AML-193 (cell line): ENCODE data around the gene SPACA4.
"Not testable (repeated sequence)": the region's sequence is repeated elsewhere in the genome, so short reads cannot be mapped to it uniquely, and the experiment has no call there.

Experiments used
- DNase-seq, 2 experiments: peaks; one replicate each; lab custom pipeline; 2025; lab: John Stamatoyannopoulos, UW

The SPACA4 gene, protein sequence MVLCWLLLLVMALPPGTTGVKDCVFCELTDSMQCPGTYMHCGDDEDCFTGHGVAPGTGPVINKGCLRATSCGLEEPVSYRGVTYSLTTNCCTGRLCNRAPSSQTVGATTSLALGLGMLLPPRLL

GRCh38 chr19:48606463-48607358, at the start of gene SPACA4:
SPACA4 (plus strand) TSS chr19:48606742; CDS start chr19:48606979, 237 bp downstream.
- no peak for DNase-seq

DNA sequence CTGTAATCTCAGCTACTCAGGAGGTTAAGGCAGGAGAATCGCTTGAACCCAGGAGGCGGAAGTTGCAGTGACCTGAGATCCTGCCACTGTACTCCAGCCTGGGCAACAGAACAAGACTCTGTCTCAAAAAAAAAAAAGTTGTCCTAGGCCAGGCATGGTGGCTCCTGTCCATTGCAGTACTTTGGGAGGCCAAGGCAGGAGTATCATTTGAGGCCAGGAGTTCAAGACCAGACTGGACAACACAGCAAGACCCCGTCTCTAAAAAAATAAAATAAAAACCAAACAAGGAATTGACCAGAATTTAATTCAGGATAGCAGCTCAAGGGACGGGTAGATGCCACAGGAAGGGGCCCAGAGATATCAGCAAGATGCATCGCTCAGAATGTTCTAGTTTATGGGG, 49.7 kb upstream of the SPACA4 start:
- no peak for DNase-seq

DNA sequence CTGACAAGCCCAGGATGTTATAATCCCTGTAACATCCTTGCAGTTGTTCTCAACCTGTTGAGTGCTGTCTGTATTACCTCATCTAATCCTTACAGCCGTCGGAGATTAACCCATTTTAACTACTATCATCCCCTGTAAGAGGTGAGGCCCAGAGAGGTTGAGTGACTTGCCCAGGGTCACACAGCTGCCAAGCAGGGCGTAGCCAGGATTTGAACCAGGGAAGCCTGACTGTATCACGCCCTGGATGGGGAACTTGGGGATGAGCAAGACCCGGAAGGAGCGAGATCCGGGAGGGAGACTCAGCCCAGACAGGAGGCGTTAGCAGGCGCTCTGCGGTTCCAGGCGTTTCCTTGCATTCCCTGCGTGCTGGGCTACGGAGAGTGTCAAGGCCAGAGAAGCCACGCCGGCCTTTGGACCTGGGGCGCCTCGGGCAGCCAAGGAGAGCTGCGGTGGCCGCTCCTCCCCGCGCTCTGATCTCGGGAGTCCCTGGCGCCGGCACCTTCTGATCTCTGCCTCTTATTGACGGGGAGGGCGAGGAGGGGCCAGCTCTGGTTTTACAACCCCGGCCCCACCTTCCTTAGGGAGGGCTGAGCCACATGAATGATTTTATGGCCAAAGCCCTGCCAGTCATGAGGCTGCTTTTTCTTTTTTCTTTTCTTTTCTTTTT, 48.4 kb upstream of the SPACA4 start:
- DNase-seq: no peak

DNA sequence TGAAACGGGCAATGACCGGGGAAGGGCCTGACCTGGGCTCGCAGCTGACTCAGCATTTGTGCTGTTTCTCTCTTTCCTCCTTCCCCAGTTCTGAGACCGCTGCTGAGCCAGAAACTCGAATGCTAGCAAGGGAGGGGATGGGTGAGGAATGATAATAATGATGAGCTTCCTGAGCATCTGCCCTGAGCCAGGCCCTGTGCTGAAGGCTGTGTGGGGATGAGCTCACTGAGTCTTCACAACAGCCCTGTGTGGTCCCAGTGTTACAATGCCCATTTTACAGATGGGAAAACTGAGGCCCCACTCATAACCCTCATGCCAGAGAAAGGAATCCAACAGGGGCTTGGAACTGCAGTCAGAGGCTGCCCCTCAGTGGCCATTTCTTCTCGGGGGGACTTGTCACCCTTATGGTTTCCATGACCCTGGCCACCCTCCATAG, 46.4 kb upstream of the SPACA4 start:
- no peak for DNase-seq

DNA sequence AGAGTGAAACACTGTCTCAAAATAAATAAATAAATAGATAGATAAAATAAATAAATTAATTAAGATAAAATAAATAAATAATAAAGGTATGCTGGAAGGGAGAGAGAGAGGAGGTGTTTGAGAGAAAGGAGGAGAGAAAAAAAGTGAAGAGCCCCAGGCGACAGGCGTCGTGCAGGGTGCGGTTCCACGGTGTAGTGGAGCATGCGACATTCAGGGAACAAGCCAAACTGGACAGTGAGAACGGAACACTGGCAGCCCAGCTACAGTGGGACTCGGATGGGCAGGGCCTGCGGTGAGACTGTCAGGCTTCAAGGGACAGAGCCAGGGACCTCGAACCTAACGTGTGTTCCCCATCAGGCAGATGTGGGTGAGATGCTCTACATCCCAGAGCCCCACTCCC, 45.1 kb upstream of the SPACA4 start:
- no peak for DNase-seq

- DNase-seq: no peak
Measured at GRCh38 chr19:48565090-48565489, 41.5 kb upstream of the SPACA4 start.

DNA sequence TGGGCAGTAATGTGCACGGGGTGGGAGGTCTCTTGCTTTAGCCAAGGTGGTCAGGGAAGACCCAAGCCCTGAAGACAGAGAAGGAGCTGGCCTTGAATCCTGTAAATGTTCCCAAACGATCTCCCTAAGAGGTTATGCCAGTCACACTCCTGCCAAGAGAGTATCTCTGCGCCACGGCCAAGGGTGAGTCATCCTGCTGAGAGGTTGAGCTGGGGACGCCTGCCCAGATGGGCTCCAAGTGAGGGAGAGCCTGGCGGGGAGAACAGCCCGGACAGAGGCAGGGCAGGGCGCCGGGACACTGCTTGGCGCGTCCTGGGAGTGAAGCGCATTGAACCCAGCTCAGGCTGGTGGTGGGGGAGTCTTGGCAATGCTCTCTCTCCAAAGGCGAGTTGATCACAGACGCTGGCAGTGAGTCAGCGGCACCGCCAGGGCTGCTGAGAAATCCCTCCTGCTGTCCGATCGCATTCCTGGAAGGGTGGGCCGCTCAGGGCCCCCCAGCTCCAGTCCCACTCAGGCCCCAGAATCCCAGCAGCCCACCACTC, 38.1 kb upstream of the SPACA4 start:
- no peak for DNase-seq

DNA sequence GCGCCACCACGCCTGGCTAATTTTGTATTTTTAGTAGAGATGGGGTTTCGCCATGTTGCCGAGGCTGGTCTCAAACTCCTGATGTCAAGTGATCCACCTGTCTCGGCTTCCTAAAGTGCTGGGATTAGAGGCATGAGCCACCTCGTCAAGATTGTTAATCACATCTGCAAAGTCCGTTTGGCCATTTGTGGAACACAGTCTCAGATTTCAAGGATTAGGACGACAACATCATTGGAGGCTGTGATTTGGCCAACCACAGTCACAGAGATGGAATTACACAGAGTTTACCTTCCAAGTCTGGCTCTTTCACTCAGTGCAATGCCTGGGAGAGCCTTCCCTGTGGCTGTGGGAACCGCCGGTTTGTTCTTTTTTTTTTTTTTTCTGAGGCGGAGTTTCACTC, 36.7 kb upstream of the SPACA4 start:
- no peak for DNase-seq

DNA sequence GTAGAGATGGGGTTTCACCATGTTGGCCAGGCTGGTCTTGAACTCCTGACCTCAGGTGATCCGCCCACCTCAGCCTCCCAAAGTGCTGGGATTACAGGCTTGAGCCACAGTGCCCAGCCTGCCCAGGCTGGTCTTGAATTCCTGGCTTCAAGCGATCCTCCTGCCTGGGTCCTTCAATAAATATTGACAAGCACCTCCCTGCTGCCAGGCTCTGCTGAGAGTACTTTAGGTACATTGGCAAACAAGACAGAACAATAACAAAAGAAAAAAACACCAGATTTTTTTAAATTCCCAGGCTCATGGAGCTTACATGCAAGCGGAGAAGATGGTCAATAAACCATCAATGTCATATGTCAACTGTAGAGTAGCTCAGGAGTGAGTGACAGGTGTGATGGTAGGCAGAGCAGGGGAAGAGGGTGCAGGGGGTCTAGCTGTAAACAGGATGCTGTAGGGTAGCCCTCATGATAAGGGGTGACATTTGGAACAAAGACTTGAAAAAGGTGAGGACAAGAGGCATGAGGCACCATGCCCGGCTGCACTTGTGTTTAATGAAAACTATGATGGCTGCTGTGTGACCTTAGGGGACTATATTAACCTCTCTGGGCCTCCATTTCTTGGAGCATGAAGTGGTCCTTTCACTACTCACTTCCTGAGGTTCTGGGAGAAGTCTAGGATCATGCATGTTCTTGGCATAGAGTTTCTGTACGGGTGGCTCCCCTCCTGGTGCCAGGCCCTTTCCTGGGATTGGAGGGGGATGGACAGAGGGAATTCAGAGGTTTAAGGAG, 35.0 kb upstream of the SPACA4 start:
- DNase-seq: no peak

GRCh38 chr19:48573163-48573505, 33.4 kb upstream of the SPACA4 start:
- no peak for DNase-seq

DNA sequence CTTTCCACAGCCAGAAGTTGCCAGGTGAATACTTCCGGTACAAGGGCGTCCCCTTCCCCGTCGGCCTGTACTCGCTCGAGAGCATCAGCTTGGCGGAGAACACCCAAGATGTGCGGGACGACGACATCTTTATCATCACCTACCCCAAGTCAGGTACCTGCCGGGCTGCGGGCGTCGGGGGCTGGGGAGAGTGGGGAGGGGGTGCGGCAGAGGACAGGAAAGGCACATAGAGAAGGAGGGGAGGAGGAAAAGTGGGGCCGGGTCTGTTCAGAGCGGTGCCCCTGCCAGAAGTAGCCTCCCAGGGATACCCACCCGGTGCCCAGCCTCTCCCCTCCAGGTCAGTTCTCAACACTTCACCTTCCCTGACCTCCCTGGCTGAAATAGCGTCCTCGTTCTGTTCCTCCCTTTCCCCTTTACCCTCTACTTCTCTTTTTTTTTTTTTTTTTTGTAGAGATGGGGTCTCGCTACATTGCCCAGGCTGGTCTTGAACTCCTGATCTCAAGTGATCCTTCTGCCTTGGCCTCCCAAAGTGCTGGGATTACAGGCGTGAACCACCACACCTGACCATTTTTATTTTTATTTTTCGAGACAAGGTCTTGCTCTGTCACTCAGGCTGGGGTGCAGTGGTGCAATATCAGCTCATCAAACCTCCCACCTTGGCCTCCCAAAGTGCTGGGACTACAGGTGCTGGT, 30.5 kb upstream of the SPACA4 start:
- DNase-seq: no peak

DNA sequence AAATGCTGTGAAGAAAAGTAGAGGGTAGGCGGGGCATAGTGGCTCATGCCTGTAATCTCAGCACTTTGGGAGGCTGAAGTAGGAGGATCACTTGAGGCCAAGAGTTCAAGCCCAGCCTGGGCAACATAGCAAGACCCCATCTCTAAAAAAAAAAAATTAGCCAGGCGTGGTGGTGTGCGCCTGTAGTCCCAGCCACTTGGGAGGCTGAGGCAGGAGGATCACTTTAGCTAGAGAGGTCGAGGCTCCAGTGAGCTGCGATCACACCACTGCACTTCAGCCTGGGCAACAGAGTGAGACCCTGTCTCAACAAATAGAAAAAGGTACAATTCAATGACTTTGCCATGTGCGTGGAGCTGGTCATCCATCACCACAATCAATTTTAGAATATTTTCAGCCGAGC, 28.6 kb upstream of the SPACA4 start:
- not testable (repeated sequence) for DNase-seq

DNA sequence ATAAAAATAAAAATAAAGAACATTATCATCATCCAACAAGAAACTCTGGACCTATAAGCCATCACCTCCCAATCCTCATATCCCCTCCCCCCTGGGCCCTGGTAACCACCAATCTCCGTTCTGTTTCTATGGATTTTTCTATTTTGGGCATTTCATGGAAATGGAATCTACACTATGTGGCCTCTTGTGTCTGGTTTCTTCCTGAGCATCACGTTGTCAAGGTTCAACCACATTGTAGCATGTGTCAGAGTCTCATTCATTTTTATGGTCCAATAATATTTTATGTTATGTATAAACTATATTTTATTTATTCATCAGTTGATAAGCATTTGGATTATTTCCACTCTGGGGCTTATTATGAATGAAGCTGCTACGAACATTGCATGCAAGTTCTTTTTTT, 27.7 kb upstream of the SPACA4 start:
- no peak for DNase-seq

DNA sequence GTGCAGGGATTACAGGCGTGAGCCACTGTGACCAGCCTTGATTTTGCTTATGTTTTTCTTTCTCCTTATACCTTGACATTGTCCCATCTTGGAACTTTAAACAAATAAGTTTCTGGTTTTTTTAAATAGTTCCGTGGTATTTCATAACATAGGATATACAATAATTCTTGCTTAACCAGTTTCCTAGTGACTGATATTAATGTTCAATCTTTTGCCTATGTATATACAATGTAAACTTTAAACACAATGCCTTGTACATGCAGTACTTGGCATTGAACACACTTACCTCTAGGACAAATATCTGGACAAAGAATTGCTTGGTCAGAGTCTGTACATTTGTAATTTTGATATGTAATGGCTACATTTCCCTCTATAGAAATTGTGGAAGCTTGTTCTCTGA, 24.4 kb upstream of the SPACA4 start:
- no peak for DNase-seq

GRCh38 chr19:48587387-48587786, 19.2 kb upstream of the SPACA4 start:
- no peak for DNase-seq

- peak; percentile 77 to 78 for DNase-seq
Measured at GRCh38 chr19:48588670-48589401, 17.7 kb upstream of the SPACA4 start.

GRCh38 chr19:48591021-48591420, 15.5 kb upstream of the SPACA4 start:
- no peak for DNase-seq

- DNase-seq: no peak
Measured at GRCh38 chr19:48595171-48595570, 11.4 kb upstream of the SPACA4 start.

DNA sequence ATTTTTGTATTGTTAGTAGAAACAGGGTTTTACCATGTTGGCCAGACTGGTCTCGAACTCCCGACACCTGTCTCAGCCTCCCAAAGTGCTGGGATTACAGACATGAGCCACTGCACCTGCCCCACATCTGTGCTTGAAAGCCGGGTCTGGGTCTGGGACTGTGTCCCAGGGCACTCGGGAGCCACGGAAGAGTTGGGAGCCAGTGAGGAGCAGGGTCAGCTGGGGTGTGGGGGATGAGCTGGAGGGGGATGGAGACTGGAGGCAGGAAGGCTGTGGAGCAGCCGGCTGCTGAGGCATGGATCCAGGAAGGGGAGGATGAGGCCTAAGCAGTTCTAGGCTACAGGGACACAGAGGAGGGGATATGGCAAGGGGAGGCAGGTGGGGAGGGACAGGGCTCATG, 10.7 kb upstream of the SPACA4 start:
- no peak for DNase-seq

DNA sequence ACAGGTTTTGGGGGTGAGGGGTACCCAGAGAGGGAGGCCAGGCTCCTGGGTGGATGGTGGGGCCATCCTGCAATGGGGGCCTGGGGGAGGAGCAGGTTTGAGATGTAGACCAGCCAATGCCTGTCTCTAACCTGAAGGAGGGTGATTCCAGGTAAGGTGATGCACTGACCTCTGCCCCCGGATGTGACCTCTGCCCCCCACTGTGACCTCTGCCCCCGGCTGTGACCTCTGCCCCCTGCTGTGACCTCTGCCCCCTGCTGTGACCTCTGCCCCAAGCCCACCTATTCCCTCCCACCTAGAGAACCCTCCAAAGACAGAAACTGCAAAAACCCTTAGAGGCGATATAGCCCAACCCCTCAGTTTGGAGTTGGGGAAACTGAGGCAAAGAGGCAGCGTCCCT, 10.3 kb upstream of the SPACA4 start:
- DNase-seq: no peak
